HepG2 (cell line): ENCODE results near the gene DHRS11. TPM values are rescaled to one million over a fixed set of nuclear protein-coding genes. Genes with fewer than 3 reads are reported as not detected.

Experiments used
- CHD2 ChIP-seq: IDR thresholded peaks from 2 replicates; pipeline ENCODE4 v1.6.1; 2011; ENCODE audit warnings: low read depth, low read length, improper control_type of control experiment
- FOXC1 ChIP-seq: sonication (generic); formaldehyde crosslinking; IDR thresholded peaks from 2 replicates; pipeline ENCODE4 v1.8.0; 2022; ENCODE audit warnings: mild to moderate bottlenecking, missing genetic modification reagents, borderline replicate concordance
- FOXJ3 ChIP-seq: sonication (generic); formaldehyde crosslinking; IDR thresholded peaks from 2 replicates; pipeline ENCODE4 v1.4.0; 2020; ENCODE audit warnings: missing genetic modification reagents, mild to moderate bottlenecking, borderline replicate concordance
- HCFC1 ChIP-seq: fragments of 150-350 bp; IDR thresholded peaks from 2 replicates; pipeline ENCODE4 v1.6.1; 2014; ENCODE audit warnings: low read depth, low read length
- HNRNPK ChIP-seq: fragments of 200-400 bp; formaldehyde crosslinking; IDR thresholded peaks from 2 replicates; pipeline ENCODE4 v1.6.1; 2018; ENCODE audit warnings: low read length, low read depth, moderate library complexity, mild to moderate bottlenecking; ENCODE audit not compliant: poor library complexity, severe bottlenecking
- KAT7 ChIP-seq: IDR thresholded peaks from 2 replicates; pipeline ENCODE4 v1.6.1; 2018; ENCODE audit warnings: borderline replicate concordance, missing compliant biosample characterization
- MTF2 ChIP-seq: sonication (generic); formaldehyde crosslinking; IDR thresholded peaks from 2 replicates; pipeline ENCODE4 v1.5.0; 2020; ENCODE audit warnings: missing genetic modification reagents, borderline replicate concordance
- SALL1 ChIP-seq: sonication (generic); formaldehyde crosslinking; IDR thresholded peaks from 2 replicates; pipeline ENCODE4 v1.8.0; 2022; ENCODE audit warnings: mild to moderate bottlenecking, missing genetic modification reagents
- TSC22D2 ChIP-seq: sonication (generic); formaldehyde crosslinking; IDR thresholded peaks from 2 replicates; pipeline ENCODE4 v1.5.1; 2020; ENCODE audit warnings: missing genetic modification reagents, mild to moderate bottlenecking, borderline replicate concordance
- ZFX ChIP-seq: sonication (generic); formaldehyde crosslinking; IDR thresholded peaks from 2 replicates; pipeline ENCODE4 v1.4.0; 2020; ENCODE audit warnings: mild to moderate bottlenecking, low read depth, missing genetic modification reagents, moderate library complexity
- ZNF367 ChIP-seq: sonication (generic); formaldehyde crosslinking; IDR thresholded peaks from 2 replicates; pipeline ENCODE4 v1.4.0; 2020; ENCODE audit warnings: missing genetic modification reagents, borderline replicate concordance
- ZNF564 ChIP-seq: sonication (generic); formaldehyde crosslinking; IDR thresholded peaks from 2 replicates; pipeline ENCODE4 v1.8.1; 2023; ENCODE audit warnings: mild to moderate bottlenecking, missing genetic modification reagents
- polyA plus RNA-seq, 8 experiments: library from polyadenylated mRNA; depleted of rRNA in 3 of 8; stranded (reverse) in 7 of 8; unstranded in 1 of 8; fragments of >200 nt; fragmentation: Illumina TruSeq in 4 of 8; extraction: Trizol in 4 of 8; gene quantifications; 2 replicates each; pipeline versions ENCODE4 v1.2.1 to v1.2.3, GENCODE V29; 2011 to 2016; ENCODE audit warnings: low read depth in 4 of 8, missing spikeins in 1 of 8, mixed read lengths in 1 of 8; ENCODE audit not compliant: insufficient read depth in 1 of 8
- total RNA-seq, 5 experiments: library from RNA; depleted of rRNA; stranded (reverse); fragments of >200 nt; fragmentation: Illumina TruSeq; extraction: Trizol; gene quantifications; 2 replicates each; pipeline ENCODE4 v1.2.3, GENCODE V29; 2016; ENCODE audit warnings: low read depth in 1 of 5
- TF ChIP-seq, protein P1 (sequence below): sonication (generic); formaldehyde crosslinking; IDR thresholded peaks from 2 replicates; pipeline ENCODE4 v1.4.0; 2020; ENCODE audit warnings: mild to moderate bottlenecking, missing genetic modification reagents
- TF ChIP-seq, protein P2 (sequence below): sonication (generic); formaldehyde crosslinking; IDR thresholded peaks from 2 replicates; pipeline ENCODE4 v1.5.1; 2020; ENCODE audit warnings: missing genetic modification reagents, mild to moderate bottlenecking, borderline replicate concordance
- TF ChIP-seq, protein P3 (sequence below): conservative IDR thresholded peaks from 2 replicates; pipeline ENCODE4 v1.6.1; 2018; ENCODE audit warnings: missing genetic modification reagents
- TF ChIP-seq, protein P4 (sequence below): sonication (generic); formaldehyde crosslinking; IDR thresholded peaks from 2 replicates; pipeline ENCODE4 v1.5.1; 2020; ENCODE audit warnings: missing genetic modification reagents, mild to moderate bottlenecking, borderline replicate concordance
- TF ChIP-seq, protein P5 (sequence below): IDR thresholded peaks from 2 replicates; pipeline ENCODE4 v1.6.1; 2016
- TF ChIP-seq, protein P6 (sequence below): sonication (generic); formaldehyde crosslinking; IDR thresholded peaks from 2 replicates; pipeline ENCODE4 v1.4.0; 2020; ENCODE audit warnings: missing genetic modification reagents

Gene DHRS11
- total and polyA plus RNA-seq, 2 of the 13 experiments (the other 11 are each of a cell fraction or from before 2014, with no cell fraction given): 28.4 to 41.9 TPM

DNA sequence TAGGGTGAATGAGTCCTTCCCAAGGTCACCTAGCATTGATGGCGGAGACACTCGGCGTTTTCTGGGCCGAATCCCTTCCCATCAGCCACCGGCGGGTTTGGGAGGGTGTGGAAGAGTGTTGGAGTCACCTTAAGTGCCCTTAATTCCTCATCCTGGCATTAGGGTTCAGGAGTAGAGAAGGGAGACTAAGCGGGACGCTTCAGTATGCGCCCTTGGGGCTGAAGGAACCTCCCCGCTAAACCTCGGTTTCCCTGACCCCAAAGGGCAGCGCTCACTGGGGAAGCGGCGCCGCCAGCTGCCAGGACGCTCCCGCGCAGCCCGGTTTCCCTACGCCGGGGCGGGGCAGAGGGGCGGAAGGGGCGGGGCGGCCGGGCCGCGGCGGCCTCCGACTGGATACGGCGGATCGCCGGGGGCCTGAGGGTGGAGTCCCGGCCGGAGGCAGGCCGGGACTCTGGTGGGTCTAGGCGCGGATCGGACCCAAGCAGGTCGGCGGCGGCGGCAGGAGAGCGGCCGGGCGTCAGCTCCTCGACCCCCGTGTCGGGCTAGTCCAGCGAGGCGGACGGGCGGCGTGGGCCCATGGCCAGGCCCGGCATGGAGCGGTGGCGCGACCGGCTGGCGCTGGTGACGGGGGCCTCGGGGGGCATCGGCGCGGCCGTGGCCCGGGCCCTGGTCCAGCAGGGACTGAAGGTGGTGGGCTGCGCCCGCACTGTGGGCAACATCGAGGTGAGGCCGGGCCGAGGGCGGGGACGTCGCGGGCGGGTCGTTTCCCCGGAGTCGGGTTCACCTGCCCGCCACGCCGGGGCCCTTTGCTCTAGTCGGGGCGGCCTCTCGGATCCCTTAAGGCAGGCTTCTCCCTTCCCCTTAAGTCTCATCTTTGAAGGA lies at the start of gene DHRS11 (continued):
- TF ChIP-seq, protein P1, sequence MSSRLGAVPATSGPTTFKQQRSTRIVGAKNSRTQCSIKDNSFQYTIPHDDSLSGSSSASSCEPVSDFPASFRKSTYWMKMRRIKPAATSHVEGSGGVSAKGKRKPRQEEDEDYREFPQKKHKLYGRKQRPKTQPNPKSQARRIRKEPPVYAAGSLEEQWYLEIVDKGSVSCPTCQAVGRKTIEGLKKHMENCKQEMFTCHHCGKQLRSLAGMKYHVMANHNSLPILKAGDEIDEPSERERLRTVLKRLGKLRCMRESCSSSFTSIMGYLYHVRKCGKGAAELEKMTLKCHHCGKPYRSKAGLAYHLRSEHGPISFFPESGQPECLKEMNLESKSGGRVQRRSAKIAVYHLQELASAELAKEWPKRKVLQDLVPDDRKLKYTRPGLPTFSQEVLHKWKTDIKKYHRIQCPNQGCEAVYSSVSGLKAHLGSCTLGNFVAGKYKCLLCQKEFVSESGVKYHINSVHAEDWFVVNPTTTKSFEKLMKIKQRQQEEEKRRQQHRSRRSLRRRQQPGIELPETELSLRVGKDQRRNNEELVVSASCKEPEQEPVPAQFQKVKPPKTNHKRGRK (CRISPR knock-in tag): no peak
- peak; percentile 83 for TF ChIP-seq ZFX
- peak; percentile 42 for TF ChIP-seq SALL1
- TF ChIP-seq, protein P2, sequence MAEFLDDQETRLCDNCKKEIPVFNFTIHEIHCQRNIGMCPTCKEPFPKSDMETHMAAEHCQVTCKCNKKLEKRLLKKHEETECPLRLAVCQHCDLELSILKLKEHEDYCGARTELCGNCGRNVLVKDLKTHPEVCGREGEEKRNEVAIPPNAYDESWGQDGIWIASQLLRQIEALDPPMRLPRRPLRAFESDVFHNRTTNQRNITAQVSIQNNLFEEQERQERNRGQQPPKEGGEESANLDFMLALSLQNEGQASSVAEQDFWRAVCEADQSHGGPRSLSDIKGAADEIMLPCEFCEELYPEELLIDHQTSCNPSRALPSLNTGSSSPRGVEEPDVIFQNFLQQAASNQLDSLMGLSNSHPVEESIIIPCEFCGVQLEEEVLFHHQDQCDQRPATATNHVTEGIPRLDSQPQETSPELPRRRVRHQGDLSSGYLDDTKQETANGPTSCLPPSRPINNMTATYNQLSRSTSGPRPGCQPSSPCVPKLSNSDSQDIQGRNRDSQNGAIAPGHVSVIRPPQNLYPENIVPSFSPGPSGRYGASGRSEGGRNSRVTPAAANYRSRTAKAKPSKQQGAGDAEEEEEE (CRISPR knock-in tag): no peak
- TF ChIP-seq ZNF367: no peak
- TF ChIP-seq TSC22D2 (CRISPR knock-in tag): no peak
- TF ChIP-seq HCFC1: no peak
- no peak for TF ChIP-seq FOXJ3
- TF ChIP-seq FOXC1 (CRISPR knock-in tag): no peak
- TF ChIP-seq, protein P3, sequence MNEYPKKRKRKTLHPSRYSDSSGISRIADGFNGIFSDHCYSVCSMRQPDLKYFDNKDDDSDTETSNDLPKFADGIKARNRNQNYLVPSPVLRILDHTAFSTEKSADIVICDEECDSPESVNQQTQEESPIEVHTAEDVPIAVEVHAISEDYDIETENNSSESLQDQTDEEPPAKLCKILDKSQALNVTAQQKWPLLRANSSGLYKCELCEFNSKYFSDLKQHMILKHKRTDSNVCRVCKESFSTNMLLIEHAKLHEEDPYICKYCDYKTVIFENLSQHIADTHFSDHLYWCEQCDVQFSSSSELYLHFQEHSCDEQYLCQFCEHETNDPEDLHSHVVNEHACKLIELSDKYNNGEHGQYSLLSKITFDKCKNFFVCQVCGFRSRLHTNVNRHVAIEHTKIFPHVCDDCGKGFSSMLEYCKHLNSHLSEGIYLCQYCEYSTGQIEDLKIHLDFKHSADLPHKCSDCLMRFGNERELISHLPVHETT (CRISPR knock-in tag): no peak
- TF ChIP-seq KAT7 (CRISPR knock-in tag): peak; percentile 51; the same call in 1 of the 2 replicates
- TF ChIP-seq, protein P4, sequence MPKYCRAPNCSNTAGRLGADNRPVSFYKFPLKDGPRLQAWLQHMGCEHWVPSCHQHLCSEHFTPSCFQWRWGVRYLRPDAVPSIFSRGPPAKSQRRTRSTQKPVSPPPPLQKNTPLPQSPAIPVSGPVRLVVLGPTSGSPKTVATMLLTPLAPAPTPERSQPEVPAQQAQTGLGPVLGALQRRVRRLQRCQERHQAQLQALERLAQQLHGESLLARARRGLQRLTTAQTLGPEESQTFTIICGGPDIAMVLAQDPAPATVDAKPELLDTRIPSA (CRISPR knock-in tag): no peak
- TF ChIP-seq, protein P5, sequence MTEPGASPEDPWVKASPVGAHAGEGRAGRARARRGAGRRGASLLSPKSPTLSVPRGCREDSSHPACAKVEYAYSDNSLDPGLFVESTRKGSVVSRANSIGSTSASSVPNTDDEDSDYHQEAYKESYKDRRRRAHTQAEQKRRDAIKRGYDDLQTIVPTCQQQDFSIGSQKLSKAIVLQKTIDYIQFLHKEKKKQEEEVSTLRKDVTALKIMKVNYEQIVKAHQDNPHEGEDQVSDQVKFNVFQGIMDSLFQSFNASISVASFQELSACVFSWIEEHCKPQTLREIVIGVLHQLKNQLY (CRISPR knock-in tag): no peak
- TF ChIP-seq ZNF564: no peak
- TF ChIP-seq CHD2: no peak
- no peak for TF ChIP-seq MTF2 (CRISPR knock-in tag)
- TF ChIP-seq HNRNPK: peak; percentile 15
- TF ChIP-seq, protein P6, sequence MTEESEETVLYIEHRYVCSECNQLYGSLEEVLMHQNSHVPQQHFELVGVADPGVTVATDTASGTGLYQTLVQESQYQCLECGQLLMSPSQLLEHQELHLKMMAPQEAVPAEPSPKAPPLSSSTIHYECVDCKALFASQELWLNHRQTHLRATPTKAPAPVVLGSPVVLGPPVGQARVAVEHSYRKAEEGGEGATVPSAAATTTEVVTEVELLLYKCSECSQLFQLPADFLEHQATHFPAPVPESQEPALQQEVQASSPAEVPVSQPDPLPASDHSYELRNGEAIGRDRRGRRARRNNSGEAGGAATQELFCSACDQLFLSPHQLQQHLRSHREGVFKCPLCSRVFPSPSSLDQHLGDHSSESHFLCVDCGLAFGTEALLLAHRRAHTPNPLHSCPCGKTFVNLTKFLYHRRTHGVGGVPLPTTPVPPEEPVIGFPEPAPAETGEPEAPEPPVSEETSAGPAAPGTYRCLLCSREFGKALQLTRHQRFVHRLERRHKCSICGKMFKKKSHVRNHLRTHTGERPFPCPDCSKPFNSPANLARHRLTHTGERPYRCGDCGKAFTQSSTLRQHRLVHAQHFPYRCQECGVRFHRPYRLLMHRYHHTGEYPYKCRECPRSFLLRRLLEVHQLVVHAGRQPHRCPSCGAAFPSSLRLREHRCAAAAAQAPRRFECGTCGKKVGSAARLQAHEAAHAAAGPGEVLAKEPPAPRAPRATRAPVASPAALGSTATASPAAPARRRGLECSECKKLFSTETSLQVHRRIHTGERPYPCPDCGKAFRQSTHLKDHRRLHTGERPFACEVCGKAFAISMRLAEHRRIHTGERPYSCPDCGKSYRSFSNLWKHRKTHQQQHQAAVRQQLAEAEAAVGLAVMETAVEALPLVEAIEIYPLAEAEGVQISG (CRISPR knock-in tag): peak; percentile 56
